Stimulated activated naive CD8-positive, alpha-beta T cell treated with anti-CD3 and anti-CD28 coated beads, Interleukin-15, amount 100 ng/mL, for 72 hours (primary cell): Measurements from ENCODE around the gene ATP2A2.
A peak's percentile ranks its signal among the peaks of the same experiment; 100 is the strongest.

Source experiments
- ATAC-seq: fragments of 150-1000 bp; cut with Tn5 transposase; 2 replicates; pipeline ENCODE4 v1.10.0; 2021; ENCODE audit warnings: mild to moderate bottlenecking, moderate library complexity
- DNase-seq, 2 donors: peaks; one replicate each; pipeline ENCODE4 v3.0.0; 2021 to 2022
- H3K27ac Mint-ChIP-seq, 2 donors: one replicate each; pipeline ENCODE4 v1.8.0; 2022; ENCODE audit warnings: mild to moderate bottlenecking in 2 of 2, mixed read lengths in 2 of 2, moderate library complexity in 2 of 2
- H3K27me3 Mint-ChIP-seq: one replicate; pipeline ENCODE4 v1.8.0; 2022; ENCODE audit warnings: mixed read lengths
- H3K4me1 Mint-ChIP-seq: one replicate; pipeline ENCODE4 v1.8.0; 2022; ENCODE audit warnings: mild to moderate bottlenecking, mixed read lengths
- H3K4me3 Mint-ChIP-seq, 2 donors: one replicate each; pipeline ENCODE4 v1.8.0; 2022; ENCODE audit warnings: mild to moderate bottlenecking in 2 of 2, mixed read lengths in 2 of 2, moderate library complexity in 1 of 2
- H3K9me3 Mint-ChIP-seq, 2 donors: one replicate each; pipeline ENCODE4 v1.8.0; 2022; ENCODE audit warnings: mixed read lengths in 2 of 2

The ATP2A2 gene

DNA sequence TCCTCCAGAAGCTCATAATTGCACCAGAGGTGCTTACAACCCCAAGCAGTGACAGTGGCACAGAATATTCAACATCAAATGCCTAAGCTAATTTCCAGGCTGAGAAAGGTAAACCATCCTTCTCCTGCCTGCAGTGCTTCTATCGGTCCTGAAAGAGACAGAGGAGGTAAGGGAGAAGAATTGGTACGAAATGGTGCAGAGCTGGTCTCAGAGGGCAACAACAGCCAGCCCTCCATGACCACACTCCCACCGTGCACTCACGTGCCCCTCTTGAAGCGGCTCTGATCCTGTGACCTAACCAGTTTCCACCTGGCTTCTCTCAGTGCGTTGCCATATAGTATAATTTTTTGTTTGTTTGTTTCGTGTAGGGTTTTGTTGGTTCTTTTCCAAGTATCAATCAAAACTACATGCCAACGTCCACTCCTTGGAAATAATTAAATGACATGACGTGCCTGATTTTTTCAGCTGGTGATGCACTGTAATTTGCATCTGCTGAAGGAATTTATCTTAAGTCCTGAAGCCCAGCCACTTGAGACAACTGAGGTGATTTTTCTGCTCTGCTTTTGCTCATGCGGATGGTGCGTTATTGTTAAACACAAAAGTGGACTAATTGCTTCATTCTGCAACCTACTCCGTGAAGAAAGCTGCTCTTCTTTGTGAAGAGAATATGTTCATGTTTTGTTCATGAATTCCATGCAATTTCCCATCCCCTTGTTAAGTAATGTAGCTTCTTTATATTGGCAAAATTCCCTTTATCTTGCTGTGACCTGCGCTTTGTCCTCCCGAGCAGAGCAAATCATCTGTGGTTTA, 1.3 kb upstream of the ATP2A2 start:
- no peak for ATAC-seq
- no peak overlapping the region for H3K27ac Mint-ChIP-seq

DNA sequence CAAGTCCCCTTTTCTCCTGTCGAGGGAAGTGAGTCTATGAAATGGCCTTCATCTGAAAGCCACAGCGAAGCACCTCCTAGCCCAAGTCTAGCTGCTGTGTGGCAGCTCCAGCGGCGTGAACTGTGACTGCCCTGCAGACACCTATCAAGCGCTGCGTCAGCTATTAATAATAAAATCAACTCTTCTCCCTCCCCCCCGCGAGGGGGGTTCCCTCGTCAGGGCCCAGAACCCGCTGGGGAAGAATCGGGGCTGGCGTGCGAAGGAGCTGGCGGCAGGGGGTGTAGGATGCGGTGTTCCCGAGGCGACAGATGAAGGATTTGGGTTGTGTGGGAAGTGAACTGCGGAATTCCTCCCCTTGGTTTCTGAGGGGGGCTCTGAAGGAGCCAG, 662 bp upstream of the ATP2A2 start:
- peak overlapping the region; percentile 89 to 94 for H3K4me3 Mint-ChIP-seq
- ATAC-seq (peak; percentile 36), DNase-seq (peak in 1 of 2 donors; percentile 59)
- peaks cover 35% of the 10 kb centered on the region for H3K4me1 Mint-ChIP-seq
- H3K9me3 Mint-ChIP-seq: no peaks in the 10 kb centered on the region
- H3K27me3 Mint-ChIP-seq: peaks cover 8% of the 10 kb centered on the region
- peak overlapping the region; percentile 94 to 97 for H3K27ac Mint-ChIP-seq

More for the DNA sequence above, 1.3 kb upstream of the ATP2A2 start:
- peaks cover 8% of the 10 kb centered on the region for H3K27me3 Mint-ChIP-seq
- H3K4me1 Mint-ChIP-seq: peaks cover 29% of the 10 kb centered on the region
- H3K4me3 Mint-ChIP-seq: peak overlapping the region; percentile 89 to 94
- no peak for DNase-seq
- H3K9me3 Mint-ChIP-seq: no peaks in the 10 kb centered on the region

DNA sequence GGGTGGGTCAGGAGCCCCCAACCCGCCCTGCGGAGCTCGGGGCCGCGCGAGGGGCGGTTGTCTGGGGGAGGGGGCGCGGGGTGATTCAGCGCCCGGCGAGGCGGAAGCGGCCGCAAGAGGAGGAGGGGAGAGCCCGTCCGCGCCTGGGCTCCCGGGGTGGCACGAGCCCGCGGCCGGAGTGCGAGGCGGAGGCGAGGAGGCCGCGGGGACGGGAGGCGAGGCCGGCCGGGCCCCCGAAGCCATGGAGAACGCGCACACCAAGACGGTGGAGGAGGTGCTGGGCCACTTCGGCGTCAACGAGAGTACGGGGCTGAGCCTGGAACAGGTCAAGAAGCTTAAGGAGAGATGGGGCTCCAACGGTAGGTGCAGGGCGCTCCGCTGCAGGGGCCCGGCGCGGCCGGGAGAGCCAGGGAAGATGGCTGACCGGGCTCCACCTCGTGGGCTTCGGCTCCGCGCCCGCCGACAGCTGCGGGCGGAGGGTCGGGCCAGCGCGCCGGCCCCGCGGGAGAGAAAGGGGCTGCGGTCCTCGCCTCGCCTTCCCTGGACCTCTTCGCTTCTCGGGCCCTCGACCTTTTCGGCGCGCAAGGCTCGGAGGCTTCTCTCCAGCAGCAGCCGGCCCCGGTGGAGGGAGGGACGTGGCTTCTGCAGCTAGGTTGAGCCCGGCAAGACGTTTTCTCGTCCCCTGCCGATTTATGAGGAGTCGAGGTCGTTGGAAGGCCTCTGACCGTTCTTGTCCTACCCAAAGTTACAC, 677 bp downstream of the ATP2A2 start:
- Mint-ChIP-seq H3K27me3 (peaks cover 8% of the 10 kb centered on the region), H3K27ac (peak overlapping the region; percentile 87 to 97), H3K9me3 (no peaks in the 10 kb centered on the region), H3K4me3 (peak overlapping the region; percentile 84 to 88), H3K4me1 (peaks cover 45% of the 10 kb centered on the region)
- ATAC-seq (peak; percentile 65), DNase-seq (peak; percentile 66 to 68)

DNA sequence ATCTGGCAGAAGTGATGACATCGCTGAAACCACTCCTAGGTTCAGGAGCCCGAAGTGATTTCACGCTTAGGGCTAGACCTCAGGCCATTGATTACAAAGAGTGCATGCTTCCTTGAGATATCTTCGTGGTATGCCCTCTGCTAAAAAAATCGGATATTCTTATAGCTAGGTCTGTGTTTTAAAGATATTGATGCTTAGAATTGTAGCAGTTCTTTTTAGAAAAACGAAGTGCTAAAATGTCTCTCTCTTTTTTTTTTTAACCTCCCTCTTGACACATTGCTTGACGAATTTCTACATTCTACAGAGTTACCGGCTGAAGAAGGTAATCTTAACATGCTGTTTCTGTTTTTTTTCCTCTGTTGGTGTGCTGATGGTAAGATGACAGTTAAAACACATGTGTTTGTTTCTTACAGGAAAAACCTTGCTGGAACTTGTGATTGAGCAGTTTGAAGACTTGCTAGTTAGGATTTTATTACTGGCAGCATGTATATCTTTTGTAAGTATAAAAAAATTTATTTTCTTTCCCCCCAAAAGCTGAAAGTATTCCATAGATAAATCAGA, 1.3 kb downstream of the ATP2A2 start:
- ATAC-seq: peak; percentile 52
- DNase-seq: no peak

DNA sequence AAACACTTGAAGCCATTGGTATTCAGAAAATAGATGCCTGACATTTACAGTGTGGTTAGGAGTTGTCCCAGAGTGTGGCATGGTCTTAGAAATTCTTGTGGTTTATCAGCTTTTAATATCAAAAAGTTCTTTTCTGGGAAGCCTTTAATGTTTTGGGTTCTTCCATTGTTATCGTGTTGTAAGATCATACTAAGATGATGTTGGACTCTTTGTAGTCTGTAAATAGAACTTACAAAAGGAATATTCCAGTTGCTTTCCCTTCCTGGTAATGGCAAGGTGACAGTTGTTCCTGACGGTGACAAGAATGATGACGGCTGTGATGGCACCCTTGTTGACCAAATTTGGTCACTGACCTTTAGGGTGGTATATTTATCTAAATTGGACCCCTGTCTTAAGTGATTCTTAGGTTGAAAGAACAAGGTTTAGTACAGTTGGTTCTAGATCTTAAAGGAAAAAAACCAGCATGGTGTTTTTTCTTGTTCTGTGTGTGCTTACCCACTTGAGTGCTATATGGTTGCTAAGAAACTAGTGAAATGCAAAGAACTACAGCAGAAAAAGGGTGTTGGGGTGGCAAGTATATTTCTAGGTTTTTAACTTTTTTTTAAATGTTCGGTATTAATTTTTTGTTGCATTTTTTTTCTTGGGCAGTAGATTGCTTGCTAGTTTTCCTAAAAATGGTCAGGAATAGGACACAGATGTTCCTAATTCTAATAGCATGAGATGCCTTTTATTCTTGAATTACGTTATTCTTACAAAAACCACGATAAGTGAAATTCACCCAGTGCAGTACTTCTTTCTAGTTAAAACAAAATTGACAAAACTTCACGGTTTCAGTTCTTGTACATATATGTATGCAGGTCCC, 2.1 kb downstream of the ATP2A2 start:
- peak overlapping the region in 1 of 2 donors; percentile 69 for H3K27ac Mint-ChIP-seq
- DNase-seq (no peak), ATAC-seq (no peak)
- H3K9me3 Mint-ChIP-seq: no peaks in the 10 kb centered on the region
- H3K27me3 Mint-ChIP-seq: peaks cover 8% of the 10 kb centered on the region
- H3K4me1 Mint-ChIP-seq: peaks cover 59% of the 10 kb centered on the region
- H3K4me3 Mint-ChIP-seq: peak overlapping the region; percentile 84 to 88

More for the DNA sequence above, 1.3 kb downstream of the ATP2A2 start:
- Mint-ChIP-seq H3K27me3 (peaks cover 8% of the 10 kb centered on the region), H3K4me1 (peaks cover 51% of the 10 kb centered on the region), H3K9me3 (no peaks in the 10 kb centered on the region), H3K4me3 (peak overlapping the region; percentile 84 to 88), H3K27ac (peak overlapping the region; percentile 87 to 97)

DNA sequence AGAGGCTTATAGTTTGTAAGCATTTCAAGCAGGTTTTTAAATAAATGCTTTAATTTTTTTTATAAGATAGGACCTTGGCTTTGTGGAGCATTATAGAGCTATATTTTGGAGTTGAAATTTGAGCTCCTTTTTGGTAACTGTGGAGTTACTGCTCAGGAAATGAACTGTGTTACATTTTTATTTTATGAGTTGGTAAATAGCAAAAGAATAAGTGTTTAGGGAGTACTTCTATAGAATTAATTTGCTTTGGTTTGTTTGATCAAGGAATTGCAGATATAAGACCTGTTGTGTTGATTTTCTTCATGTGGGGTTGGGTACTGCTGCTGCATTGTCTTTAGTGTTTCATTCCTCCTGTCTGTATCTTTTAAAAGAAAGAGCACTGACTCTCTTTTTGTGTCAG, 3.5 kb downstream of the ATP2A2 start:
- Mint-ChIP-seq H3K27me3 (peaks cover 8% of the 10 kb centered on the region), H3K4me3 (peak overlapping the region; percentile 84 to 88), H3K27ac (no peak overlapping the region), H3K4me1 (peaks cover 73% of the 10 kb centered on the region), H3K9me3 (no peaks in the 10 kb centered on the region)
- ATAC-seq: no peak
- no peak for DNase-seq

DNA sequence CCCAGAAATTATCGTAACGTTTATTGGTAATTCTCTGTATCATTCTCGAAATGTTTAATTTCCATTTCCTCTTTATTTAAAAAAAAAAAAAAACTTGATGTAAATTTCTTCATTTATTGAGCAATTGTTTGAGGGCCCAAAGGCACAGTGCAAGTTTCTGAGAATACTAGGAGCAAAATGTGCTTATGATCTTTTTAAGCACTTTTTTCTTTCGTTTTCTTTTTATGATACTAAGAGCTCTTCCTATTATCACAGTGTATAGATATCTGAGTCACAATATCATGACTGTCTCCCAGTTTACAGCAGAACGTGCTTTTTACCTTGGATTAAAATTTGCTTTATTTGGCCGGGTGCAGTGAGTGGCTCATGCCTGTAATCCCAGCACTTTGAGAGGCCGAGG, 5.6 kb downstream of the ATP2A2 start:
- peak overlapping the region in 1 of 2 donors; percentile 44 for H3K4me3 Mint-ChIP-seq
- no peak overlapping the region for H3K27ac Mint-ChIP-seq
- H3K27me3 Mint-ChIP-seq: no peaks in the 10 kb centered on the region
- DNase-seq (no peak), ATAC-seq (no peak)
- H3K4me1 Mint-ChIP-seq: peaks cover 69% of the 10 kb centered on the region
- H3K9me3 Mint-ChIP-seq: no peaks in the 10 kb centered on the region

DNA sequence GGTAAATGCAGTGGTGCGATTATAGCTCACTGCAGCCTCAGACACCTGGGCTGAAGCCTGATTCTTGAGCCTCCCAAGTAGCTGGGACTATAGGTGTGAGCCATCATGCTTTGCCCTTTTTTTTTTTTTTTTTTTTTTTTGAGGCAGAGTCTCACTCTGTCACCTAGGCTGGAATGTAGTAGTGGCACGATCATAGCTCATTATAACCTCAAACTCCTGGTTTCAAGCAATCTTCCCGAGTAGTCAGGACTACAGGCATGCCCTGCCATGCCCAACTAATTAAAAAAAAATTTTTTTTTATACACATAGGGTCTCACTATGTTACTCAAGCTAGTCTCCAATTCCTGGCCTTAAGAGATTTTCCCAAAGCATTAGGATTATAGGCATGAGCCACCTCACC, 6.9 kb downstream of the ATP2A2 start:
- no peaks in the 10 kb centered on the region for H3K27me3 Mint-ChIP-seq
- no peak for DNase-seq
- no peak overlapping the region for H3K4me3 Mint-ChIP-seq
- no peaks in the 10 kb centered on the region for H3K9me3 Mint-ChIP-seq
- peaks cover 72% of the 10 kb centered on the region for H3K4me1 Mint-ChIP-seq
- ATAC-seq: no peak
- no peak overlapping the region for H3K27ac Mint-ChIP-seq

DNA sequence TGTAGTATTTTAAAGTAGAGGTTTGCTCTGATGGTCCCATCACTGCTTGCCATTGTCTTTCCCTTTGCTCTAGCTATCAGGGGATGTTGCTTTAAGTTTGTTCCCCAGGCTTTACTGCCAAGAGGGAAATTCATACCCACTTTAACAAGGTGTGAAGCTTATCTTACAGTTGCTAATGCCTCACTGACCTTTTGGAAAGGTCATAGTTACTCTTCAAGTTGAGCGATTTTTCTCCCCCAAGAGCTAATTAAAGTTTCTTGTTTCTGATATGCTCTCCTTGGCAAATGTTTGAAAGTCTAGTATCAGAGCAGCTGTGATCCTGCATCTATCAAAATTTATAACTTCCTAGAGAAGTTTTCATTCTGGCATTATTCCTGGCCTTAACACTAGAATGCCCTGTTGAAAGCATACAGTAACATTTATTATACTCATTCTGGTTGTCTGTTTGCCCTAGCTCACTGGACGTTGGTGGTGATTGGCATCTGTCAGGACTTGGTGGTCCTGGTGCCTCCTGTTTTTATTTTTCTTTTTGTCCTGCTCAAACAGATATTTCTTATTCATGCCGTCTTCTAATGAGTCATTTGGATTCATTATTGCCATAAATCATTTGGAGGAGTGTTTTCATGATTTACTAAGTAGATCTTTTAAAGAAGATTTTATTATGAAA, 8.1 kb downstream of the ATP2A2 start:
- no peak for DNase-seq
- peaks cover 61% of the 10 kb centered on the region for H3K4me1 Mint-ChIP-seq
- H3K27me3 Mint-ChIP-seq: no peaks in the 10 kb centered on the region
- H3K4me3 Mint-ChIP-seq: peak overlapping the region in 1 of 2 donors; percentile 63
- no peaks in the 10 kb centered on the region for H3K9me3 Mint-ChIP-seq
- no peak for ATAC-seq
- peak overlapping the region in 1 of 2 donors; percentile 3 for H3K27ac Mint-ChIP-seq

DNA sequence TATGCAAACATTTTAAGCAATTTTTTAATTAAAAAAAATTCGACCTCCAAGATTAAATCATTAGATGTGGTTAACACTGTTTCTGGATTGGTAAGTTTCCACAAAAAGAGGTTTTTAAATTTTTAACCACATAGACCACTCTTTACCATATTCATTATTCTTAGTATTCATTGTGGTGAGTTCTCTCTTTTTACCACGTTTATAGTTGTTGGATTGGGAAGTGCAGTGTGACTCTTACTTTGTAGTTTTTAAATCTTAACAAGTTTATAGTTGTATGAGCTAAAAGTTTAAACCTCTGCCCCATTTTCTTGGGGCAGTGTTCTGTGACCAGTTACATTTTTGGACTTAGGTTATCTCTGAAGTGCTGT, 8.6 kb downstream of the ATP2A2 start:
- Mint-ChIP-seq H3K4me3 (no peak overlapping the region), H3K9me3 (no peaks in the 10 kb centered on the region), H3K4me1 (peaks cover 55% of the 10 kb centered on the region), H3K27me3 (no peaks in the 10 kb centered on the region), H3K27ac (no peak overlapping the region)
- no peak for DNase-seq
- peak; percentile 48 for ATAC-seq

DNA sequence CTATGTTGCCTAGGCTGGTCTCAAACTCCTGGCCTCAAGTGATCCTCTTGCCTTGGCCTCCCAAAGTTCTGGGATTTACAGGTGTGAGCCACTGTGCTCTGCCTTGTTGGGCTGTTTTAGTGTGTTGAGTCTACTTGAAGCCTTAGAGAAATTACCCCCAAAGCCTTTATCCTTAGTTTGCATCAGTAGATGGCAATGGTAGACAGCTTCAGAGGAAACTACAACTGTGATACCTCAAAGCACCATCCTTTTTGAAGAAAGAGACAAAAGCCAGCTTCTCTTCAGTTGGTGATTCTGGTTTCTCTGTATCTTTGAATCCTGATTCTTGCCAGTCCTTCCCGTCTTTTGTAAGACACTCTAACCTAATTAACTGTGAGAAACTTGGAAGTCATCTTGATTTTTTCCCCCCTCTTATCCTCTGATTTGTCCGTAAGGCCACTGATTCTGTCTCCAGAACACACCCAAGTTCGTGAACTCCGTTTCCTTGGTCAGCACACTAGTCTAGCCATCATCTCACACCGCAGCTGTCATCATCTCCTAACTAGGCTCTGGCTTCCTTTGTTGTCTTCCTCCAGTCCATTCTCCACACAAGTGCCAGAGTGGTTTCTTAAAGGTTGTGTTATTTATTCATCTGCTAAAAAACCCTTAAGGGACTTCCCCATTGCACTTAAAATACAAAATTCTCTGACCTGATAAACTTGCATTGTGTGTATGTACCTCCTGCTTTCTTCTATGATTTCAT, 20.2 kb downstream of the ATP2A2 start:
- no peak for ATAC-seq
- no peaks in the 10 kb centered on the region for H3K9me3 Mint-ChIP-seq
- H3K4me3 Mint-ChIP-seq: peak overlapping the region in 1 of 2 donors; percentile 12
- H3K27ac Mint-ChIP-seq: peak overlapping the region; percentile 71 to 72
- H3K4me1 Mint-ChIP-seq: peaks cover 57% of the 10 kb centered on the region
- no peaks in the 10 kb centered on the region for H3K27me3 Mint-ChIP-seq
- DNase-seq: no peak

DNA sequence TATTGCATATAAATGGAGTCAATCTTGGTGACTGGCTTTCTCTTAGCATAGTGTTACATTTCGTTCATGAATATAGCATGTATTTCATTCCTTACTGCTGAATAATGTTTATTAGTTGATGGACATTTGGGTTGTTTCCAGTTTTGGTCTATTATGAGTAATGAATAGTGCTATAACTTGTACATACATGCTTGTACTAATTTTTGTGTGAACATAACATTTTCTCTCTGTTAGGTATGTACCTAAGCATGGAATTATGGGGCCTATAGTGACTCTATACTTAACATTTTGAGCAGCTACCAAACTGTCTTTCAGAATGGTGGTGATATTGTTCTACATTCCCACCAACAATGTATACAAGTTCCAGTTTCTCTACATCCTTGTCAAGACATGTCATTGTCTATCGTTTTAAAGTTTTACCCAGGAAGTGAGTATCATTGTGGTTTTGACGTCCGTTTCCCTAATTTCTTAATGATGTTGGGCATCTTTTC, 23.1 kb downstream of the ATP2A2 start:
- ATAC-seq: no peak
- no peaks in the 10 kb centered on the region for H3K27me3 Mint-ChIP-seq
- no peaks in the 10 kb centered on the region for H3K9me3 Mint-ChIP-seq
- H3K4me1 Mint-ChIP-seq: peaks cover 72% of the 10 kb centered on the region
- H3K4me3 Mint-ChIP-seq: no peak overlapping the region
- H3K27ac Mint-ChIP-seq: peak overlapping the region; percentile 19 to 37
- no peak for DNase-seq

DNA sequence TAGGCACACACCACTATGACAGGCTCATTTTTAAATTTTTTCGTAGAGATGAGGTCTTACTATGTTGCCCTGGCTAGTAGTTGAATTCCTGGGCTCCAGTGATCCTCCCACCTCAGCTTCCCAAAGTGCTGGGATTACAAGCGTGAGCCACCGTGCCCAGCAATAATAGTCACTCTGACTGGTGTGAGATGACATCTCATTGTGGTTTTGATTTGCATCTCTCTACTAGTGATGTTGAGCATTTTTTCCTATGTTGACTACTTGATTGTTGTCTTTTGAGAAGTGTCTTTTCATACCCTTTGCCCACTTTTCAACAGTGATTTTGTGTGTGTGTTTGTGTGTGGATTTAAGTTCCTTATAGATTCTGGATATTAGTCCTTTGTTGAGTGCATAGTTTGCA, 26.3 kb downstream of the ATP2A2 start:
- H3K27ac Mint-ChIP-seq: peak overlapping the region in 1 of 2 donors; percentile 48
- DNase-seq (no peak), ATAC-seq (no peak)
- H3K4me3 Mint-ChIP-seq: no peak overlapping the region
- no peaks in the 10 kb centered on the region for H3K9me3 Mint-ChIP-seq
- no peaks in the 10 kb centered on the region for H3K27me3 Mint-ChIP-seq
- H3K4me1 Mint-ChIP-seq: peaks cover 60% of the 10 kb centered on the region

DNA sequence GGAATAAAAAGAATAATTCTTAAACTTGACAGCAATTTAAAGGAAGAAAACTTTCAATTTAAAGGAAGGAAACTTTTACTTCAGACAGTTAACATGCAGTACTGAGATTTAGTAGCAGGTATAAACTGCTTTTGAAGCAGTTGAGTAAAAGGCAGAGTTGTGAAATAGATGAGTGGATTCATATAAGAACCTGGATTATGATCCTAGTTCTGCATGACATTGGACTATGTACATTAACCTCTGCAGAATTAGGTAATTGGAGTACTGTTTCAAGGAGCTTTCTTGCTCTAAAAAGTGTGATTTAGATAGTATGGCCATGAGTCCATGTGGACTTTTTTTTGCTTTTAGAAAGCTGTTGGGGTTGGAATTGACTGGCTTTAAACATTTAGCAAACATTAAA, 29.7 kb downstream of the ATP2A2 start:
- Mint-ChIP-seq H3K27me3 (no peaks in the 10 kb centered on the region), H3K9me3 (no peaks in the 10 kb centered on the region), H3K27ac (no peak overlapping the region), H3K4me3 (no peak overlapping the region), H3K4me1 (peaks cover 60% of the 10 kb centered on the region)
- no peak for ATAC-seq
- DNase-seq: no peak
